Measurements from ENCODE around the gene GOLGA8K.
"Not testable (repeated sequence)": the region's sequence is repeated elsewhere in the genome, so short reads cannot be mapped to it uniquely, and the experiment has no call there.

- not testable (repeated sequence) for TF ChIP-seq BHLHE40 (IDR thresholded peaks at IDR 0.05; ENCODE audit: borderline replicate concordance); CTBP1 (IDR thresholded peaks at IDR 0.05; ENCODE audit: borderline replicate concordance); NFRKB (IDR thresholded peaks at IDR 0.05); FOXM1 (IDR thresholded peaks at IDR 0.05; ENCODE audit: borderline replicate concordance); SUZ12 (IDR thresholded peaks at IDR 0.05); PKNOX1 (IDR thresholded peaks at IDR 0.05); SP1 (IDR thresholded peaks at IDR 0.05); L3MBTL2 (conservative IDR thresholded peaks at IDR 0.05); FOXK2 (IDR thresholded peaks at IDR 0.05); TARDBP (IDR thresholded peaks at IDR 0.05); HDGF (IDR thresholded peaks at IDR 0.05; ENCODE audit: borderline replicate concordance); ELF4 (IDR thresholded peaks at IDR 0.05); ZNF384 (IDR thresholded peaks at IDR 0.05); FOXA1 (IDR thresholded peaks at IDR 0.05)
Observed at GRCh38 chr15:32361662-32362061, 41.4 kb downstream of the GOLGA8K start.

All from HEK293T (cell line).